Activated naive CD4-positive, alpha-beta T cell treated with anti-CD3 and anti-CD28 coated beads, Interleukin-2, amount 10 ng/mL, durations not matched to agents 7 days and 5 days (primary cell): Measurements from ENCODE around the gene FABP3.

Experiments used
- CTCF ChIA-PET: fragments of 350-600 bp; sonication (Branson Sonifier 250); formaldehyde crosslinking; loops from one replicate; lab custom pipeline; 2021; ENCODE audit warnings: antibody characterized with exemption; lab: Charles Lee
- DNase-seq: peaks from one replicate; pipeline ENCODE4 v3.0.0-alpha.2; 2020
- H3K27ac Mint-ChIP-seq: one replicate; pipeline ENCODE4 v1.8.0; 2021; ENCODE audit warnings: mild to moderate bottlenecking, moderate library complexity, mixed read lengths
- H3K27me3 Mint-ChIP-seq: one replicate; pipeline ENCODE4 v1.8.0; 2021; ENCODE audit warnings: mild to moderate bottlenecking, mixed read lengths
- H3K36me3 Mint-ChIP-seq: one replicate; pipeline ENCODE4 v1.8.0; 2021; ENCODE audit warnings: mixed read lengths
- H3K4me1 Mint-ChIP-seq: one replicate; pipeline ENCODE4 v1.8.0; 2021; ENCODE audit warnings: mixed read lengths
- H3K4me3 Mint-ChIP-seq: one replicate; pipeline ENCODE4 v1.8.0; 2021; ENCODE audit warnings: mild to moderate bottlenecking, moderate library complexity, mixed read lengths
- H3K9me3 Mint-ChIP-seq: one replicate; pipeline ENCODE4 v1.8.0; 2021; ENCODE audit warnings: mixed read lengths

FABP3 gene

GRCh38 chr1:31373897-31374486 is 1.1 kb upstream of the FABP3 start:
- CTCF ChIA-PET, result interaction anchor here (1.1 to 2.1 kb wide), 5 partner anchors 13 to 175 kb away, joined by 4 to 11 read pairs (median 4); no protein-coding TSS in a partner anchor
- Mint-ChIP-seq H3K4me3 (peak overlapping the region; percentile 70), H3K36me3 (no peaks in the 10 kb centered on the region), H3K4me1 (peaks cover 13% of the 10 kb centered on the region), H3K27ac (peak overlapping the region; percentile 65), H3K27me3 (peaks cover 29% of the 10 kb centered on the region), H3K9me3 (no peaks in the 10 kb centered on the region)
- DNase-seq, result no peak

- H3K27me3 Mint-ChIP-seq, result peaks cover 24% of the 10 kb centered on the region
- H3K36me3 Mint-ChIP-seq, result no peaks in the 10 kb centered on the region
- no peaks in the 10 kb centered on the region for H3K9me3 Mint-ChIP-seq
- CTCF ChIA-PET, result interaction anchor here (1.1 to 2.1 kb wide), 4 partner anchors 12 to 50 kb away, joined by 4 to 11 read pairs (median 4); no protein-coding TSS in a partner anchor
- no peak overlapping the region for H3K4me3 Mint-ChIP-seq
- no peak overlapping the region for H3K27ac Mint-ChIP-seq
- no peak for DNase-seq
- peaks cover 13% of the 10 kb centered on the region for H3K4me1 Mint-ChIP-seq
Observed at GRCh38 chr1:31372751-31373055, 173 bp downstream of the FABP3 start.

DNA sequence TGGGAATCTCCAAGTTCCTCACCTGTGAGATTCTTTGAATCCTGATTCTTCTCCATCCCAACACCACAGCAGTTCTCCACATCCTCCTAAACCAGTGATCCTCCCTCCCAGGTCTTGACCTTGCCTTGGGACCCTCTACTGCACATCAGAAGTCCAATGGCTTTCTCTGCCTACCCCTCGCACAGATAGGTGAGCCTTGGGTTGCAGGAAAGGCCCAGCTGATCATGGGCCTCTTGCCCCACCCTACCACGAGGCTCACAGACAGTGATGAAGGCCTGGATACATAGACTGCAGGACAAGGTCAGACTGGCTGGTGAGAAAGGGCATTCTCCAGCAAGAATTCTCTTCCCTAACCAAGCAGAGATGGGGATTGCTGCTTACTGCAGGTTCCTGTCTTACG is 825 bp downstream of the FABP3 start:
- H3K9me3 Mint-ChIP-seq, result no peaks in the 10 kb centered on the region
- H3K4me3 Mint-ChIP-seq, result no peak overlapping the region
- H3K27me3 Mint-ChIP-seq, result peaks cover 24% of the 10 kb centered on the region
- no peak for DNase-seq
- CTCF ChIA-PET, result interaction anchor here (1.0 kb wide), 1 partner anchor 23 kb away, joined by 3 read pairs; no protein-coding TSS in a partner anchor
- peaks cover 13% of the 10 kb centered on the region for H3K4me1 Mint-ChIP-seq
- H3K36me3 Mint-ChIP-seq, result no peaks in the 10 kb centered on the region
- no peak overlapping the region for H3K27ac Mint-ChIP-seq

DNA sequence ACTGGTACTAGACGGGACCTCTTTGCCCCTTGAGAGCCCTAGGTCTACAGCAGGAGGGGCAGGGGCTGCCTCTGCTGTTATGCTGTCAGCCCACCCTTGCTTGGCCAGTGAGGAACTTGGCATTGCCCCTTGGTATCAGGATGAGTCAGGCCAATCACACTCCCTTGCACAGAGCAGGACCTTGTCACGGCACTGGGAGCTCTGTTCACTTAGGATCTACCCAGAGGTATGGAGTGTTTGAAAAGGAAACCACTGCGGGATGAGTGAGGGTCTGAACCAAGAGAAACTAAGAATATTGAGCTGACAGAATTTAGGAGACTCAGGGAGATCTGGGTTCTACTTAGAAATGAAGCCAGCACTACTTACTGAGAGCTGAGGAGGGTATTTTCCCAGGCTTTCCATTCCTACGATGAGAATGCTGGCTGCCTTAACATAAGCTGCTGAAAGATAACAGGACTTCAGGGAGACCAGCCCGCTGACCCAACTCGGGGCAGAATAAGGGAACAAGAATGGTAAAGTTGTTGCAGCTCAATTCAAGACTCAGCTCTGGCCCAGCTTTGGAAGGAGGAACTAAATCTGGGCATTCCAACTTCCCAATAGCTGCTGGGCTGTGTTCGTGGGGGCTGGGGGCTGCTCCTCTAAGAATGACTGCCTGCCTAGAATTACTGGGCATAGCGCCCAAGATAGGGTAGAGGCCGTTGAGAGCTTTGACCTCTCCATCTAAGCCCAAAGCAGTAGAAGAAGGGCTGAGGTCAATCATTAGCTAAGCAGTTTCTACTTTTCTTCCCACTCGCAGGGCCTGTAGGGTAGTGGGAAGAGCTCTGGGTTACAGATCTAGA is 1.5 kb downstream of the FABP3 start:
- H3K9me3 Mint-ChIP-seq, result no peaks in the 10 kb centered on the region
- peaks cover 24% of the 10 kb centered on the region for H3K27me3 Mint-ChIP-seq
- no peak overlapping the region for H3K27ac Mint-ChIP-seq
- H3K36me3 Mint-ChIP-seq, result no peaks in the 10 kb centered on the region
- no peak for DNase-seq
- no peak overlapping the region for H3K4me3 Mint-ChIP-seq
- CTCF ChIA-PET, result interaction anchor here (1.0 kb wide), 1 partner anchor 24 kb away, joined by 3 read pairs; no protein-coding TSS in a partner anchor
- H3K4me1 Mint-ChIP-seq, result peaks cover 13% of the 10 kb centered on the region

- H3K4me3 Mint-ChIP-seq, result no peak overlapping the region
- H3K27ac Mint-ChIP-seq, result no peak overlapping the region
- H3K27me3 Mint-ChIP-seq, result peaks cover 24% of the 10 kb centered on the region
- DNase-seq, result no peak
- CTCF ChIA-PET, result interaction anchor here (0.9 kb wide), 1 partner anchor 24 kb away, joined by 3 read pairs; no protein-coding TSS in a partner anchor
- H3K36me3 Mint-ChIP-seq, result no peaks in the 10 kb centered on the region
- peaks cover 13% of the 10 kb centered on the region for H3K4me1 Mint-ChIP-seq
- H3K9me3 Mint-ChIP-seq, result no peaks in the 10 kb centered on the region
Observed at GRCh38 chr1:31370565-31370964, 2.3 kb downstream of the FABP3 start.

GRCh38 chr1:31370021-31370420 is 2.9 kb downstream of the FABP3 start:
- DNase-seq, result no peak
- no peak overlapping the region for H3K27ac Mint-ChIP-seq
- no peak overlapping the region for H3K4me3 Mint-ChIP-seq
- H3K36me3 Mint-ChIP-seq, result peaks cover 1% of the 10 kb centered on the region
- CTCF ChIA-PET, result interaction anchor here (0.9 kb wide), 1 partner anchor 25 kb away, joined by 3 read pairs; no protein-coding TSS in a partner anchor
- H3K27me3 Mint-ChIP-seq, result peaks cover 24% of the 10 kb centered on the region
- peaks cover 13% of the 10 kb centered on the region for H3K4me1 Mint-ChIP-seq
- H3K9me3 Mint-ChIP-seq, result no peaks in the 10 kb centered on the region

DNA sequence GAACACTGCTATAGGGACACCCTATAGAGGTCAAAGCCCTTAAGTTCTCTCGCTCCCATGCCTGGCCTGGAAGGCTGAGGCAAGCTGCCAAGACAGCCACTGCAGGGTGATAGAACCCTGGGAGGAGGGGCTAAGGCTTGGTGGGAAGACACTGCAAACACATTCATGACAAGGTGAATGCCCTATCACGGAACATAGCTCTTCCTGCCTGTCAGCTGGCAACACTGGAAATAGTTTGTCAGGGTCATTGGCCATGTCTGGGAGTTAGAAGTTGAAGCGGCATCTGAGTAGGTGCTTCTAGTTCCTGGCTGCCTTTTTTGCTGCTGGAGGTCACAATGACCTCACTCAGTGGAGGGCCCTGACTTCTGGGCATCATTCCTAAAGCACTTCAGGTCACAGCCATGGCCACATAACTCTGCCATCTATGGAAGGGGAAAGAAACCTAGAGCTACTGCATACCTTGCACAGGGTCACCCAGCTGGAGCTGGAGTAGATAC is 4.2 kb downstream of the FABP3 start:
- peaks cover 19% of the 10 kb centered on the region for H3K27me3 Mint-ChIP-seq
- no peaks in the 10 kb centered on the region for H3K9me3 Mint-ChIP-seq
- DNase-seq, result no peak
- CTCF ChIA-PET, result no interaction called here
- H3K4me3 Mint-ChIP-seq, result no peak overlapping the region
- no peak overlapping the region for H3K27ac Mint-ChIP-seq
- H3K4me1 Mint-ChIP-seq, result peaks cover 10% of the 10 kb centered on the region
- H3K36me3 Mint-ChIP-seq, result peaks cover 7% of the 10 kb centered on the region

DNA sequence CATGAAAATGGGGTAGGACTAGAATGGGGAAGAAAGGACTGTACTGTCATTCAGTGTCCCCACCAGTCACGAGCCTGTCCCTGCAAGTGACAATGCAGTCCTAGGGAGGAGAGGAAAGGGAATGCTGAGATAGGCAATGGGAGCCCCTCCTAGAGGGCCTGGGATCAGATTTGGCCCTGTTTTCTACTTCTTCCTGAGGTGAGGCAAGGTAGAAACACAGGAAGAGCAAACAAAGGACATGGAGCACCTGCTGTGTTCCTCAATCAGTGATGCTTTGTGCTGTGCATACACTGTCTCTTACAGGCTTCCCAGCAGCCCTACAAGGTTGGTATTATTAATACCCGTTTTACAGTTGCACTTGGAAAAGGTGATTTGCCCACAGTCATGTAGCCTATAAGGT is 6.1 kb downstream of the FABP3 start:
- Mint-ChIP-seq H3K27me3 (peaks cover under 1% of the 10 kb centered on the region), H3K9me3 (no peaks in the 10 kb centered on the region), H3K4me3 (no peak overlapping the region), H3K27ac (no peak overlapping the region), H3K4me1 (no peaks in the 10 kb centered on the region), H3K36me3 (peaks cover 7% of the 10 kb centered on the region)
- DNase-seq, result no peak
- CTCF ChIA-PET, result no interaction called here

- Mint-ChIP-seq H3K36me3 (peaks cover 7% of the 10 kb centered on the region), H3K27me3 (no peaks in the 10 kb centered on the region), H3K4me3 (no peak overlapping the region), H3K27ac (no peak overlapping the region), H3K9me3 (no peaks in the 10 kb centered on the region), H3K4me1 (no peaks in the 10 kb centered on the region)
- CTCF ChIA-PET, result no interaction called here
- DNase-seq, result no peak
Observed at GRCh38 chr1:31364561-31365250, 8.2 kb downstream of the FABP3 start.

DNA sequence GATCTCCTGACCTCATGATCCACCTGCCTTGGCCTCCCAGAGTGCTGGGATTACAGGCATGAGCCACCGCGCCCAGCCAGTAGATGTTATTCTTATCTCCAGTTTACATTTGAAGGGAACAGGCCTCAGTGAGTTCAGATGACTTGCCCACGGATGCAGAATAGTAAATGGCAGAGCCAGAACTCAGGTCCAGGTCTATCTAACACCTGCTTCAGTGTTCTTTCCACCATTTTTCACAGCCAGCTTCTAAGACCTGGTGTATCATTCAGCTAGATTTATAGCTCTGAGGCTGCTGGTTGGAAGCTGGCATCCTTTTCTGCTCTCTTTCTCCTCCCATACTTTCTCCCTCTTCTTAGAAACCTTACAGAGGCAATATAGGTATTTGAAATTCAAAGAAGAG is 10.8 kb downstream of the FABP3 start:
- no peaks in the 10 kb centered on the region for H3K27me3 Mint-ChIP-seq
- H3K36me3 Mint-ChIP-seq, result peaks cover 10% of the 10 kb centered on the region
- no peak for DNase-seq
- no peak overlapping the region for H3K27ac Mint-ChIP-seq
- H3K4me3 Mint-ChIP-seq, result no peak overlapping the region
- H3K9me3 Mint-ChIP-seq, result no peaks in the 10 kb centered on the region
- no peaks in the 10 kb centered on the region for H3K4me1 Mint-ChIP-seq
- CTCF ChIA-PET, result interaction anchor here (1.3 kb wide), 1 partner anchor 32 kb away, joined by 3 read pairs; no protein-coding TSS in a partner anchor

DNA sequence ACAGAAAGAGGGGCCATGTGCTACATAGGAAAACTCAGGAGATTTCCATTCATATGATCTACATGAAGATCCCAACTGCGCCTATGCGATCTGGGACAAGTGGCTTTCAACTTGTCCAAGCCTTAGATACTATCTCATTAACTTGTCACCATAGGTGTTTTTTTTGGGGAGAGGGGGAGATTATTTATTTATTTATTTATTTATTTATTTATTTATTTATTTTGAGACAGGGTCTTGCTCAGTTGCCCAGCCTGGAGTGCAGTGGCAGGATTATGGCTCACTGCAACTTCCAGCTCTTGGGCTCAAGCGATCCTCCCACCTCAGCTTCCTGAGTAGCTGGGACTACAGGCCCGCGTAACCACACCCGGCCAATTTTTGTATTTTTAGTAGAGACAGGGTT is 11.3 kb downstream of the FABP3 start:
- H3K27ac Mint-ChIP-seq, result no peak overlapping the region
- H3K27me3 Mint-ChIP-seq, result no peaks in the 10 kb centered on the region
- H3K9me3 Mint-ChIP-seq, result no peaks in the 10 kb centered on the region
- CTCF ChIA-PET, result interaction anchor here (1.2 to 1.3 kb wide), 2 partner anchors 12 to 33 kb away, joined by 3 to 4 read pairs; partner anchors contain the start of gene FABP3
- no peak overlapping the region for H3K4me3 Mint-ChIP-seq
- no peak for DNase-seq
- H3K36me3 Mint-ChIP-seq, result peaks cover 10% of the 10 kb centered on the region
- H3K4me1 Mint-ChIP-seq, result no peaks in the 10 kb centered on the region

- Mint-ChIP-seq H3K4me3 (no peak overlapping the region), H3K9me3 (no peaks in the 10 kb centered on the region), H3K27me3 (no peaks in the 10 kb centered on the region), H3K27ac (no peak overlapping the region), H3K4me1 (no peaks in the 10 kb centered on the region), H3K36me3 (peaks cover 8% of the 10 kb centered on the region)
- no peak for DNase-seq
- CTCF ChIA-PET, result no interaction called here
Observed at GRCh38 chr1:31356427-31356826, 16.4 kb downstream of the FABP3 start.

- CTCF ChIA-PET, result no interaction called here
- no peaks in the 10 kb centered on the region for H3K9me3 Mint-ChIP-seq
- no peaks in the 10 kb centered on the region for H3K27me3 Mint-ChIP-seq
- no peak for DNase-seq
- no peak overlapping the region for H3K4me3 Mint-ChIP-seq
- H3K27ac Mint-ChIP-seq, result no peak overlapping the region
- H3K4me1 Mint-ChIP-seq, result no peaks in the 10 kb centered on the region
- peaks cover 11% of the 10 kb centered on the region for H3K36me3 Mint-ChIP-seq
Observed at GRCh38 chr1:31354283-31354682, 18.6 kb downstream of the FABP3 start.

DNA sequence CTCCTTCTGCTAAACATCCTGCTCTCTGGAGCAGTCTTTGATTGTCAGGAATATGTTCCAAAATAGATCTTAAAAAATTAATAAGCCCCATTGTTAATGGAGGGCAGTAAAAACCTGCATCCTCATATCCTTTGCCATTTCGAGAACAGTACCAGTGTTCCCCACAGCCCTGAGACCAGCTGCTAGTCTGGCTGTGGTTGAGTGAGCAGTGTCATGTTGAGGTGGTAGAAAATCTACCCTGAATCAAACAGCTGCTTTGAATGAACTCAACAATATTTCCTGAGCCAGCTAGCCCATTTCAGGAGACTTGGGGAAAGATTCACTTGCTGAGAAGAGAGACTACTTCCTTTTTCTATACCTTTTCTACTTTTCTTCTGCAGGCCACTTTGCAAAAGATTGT is 24.4 kb downstream of the FABP3 start:
- Mint-ChIP-seq H3K9me3 (no peaks in the 10 kb centered on the region), H3K4me3 (no peak overlapping the region), H3K27me3 (no peaks in the 10 kb centered on the region), H3K4me1 (no peaks in the 10 kb centered on the region), H3K27ac (no peak overlapping the region), H3K36me3 (peaks cover 6% of the 10 kb centered on the region)
- CTCF ChIA-PET, result interaction anchor here (0.9 to 1.1 kb wide), 2 partner anchors 75 to 163 kb away, joined by 3 read pairs; no protein-coding TSS in a partner anchor
- no peak for DNase-seq
